HPDE6-E6E7 (cell line): ENCODE results near the gene TMEM217.

Experiments
- DNase-seq: peaks from one replicate; pipeline ENCODE4 v3.0.0; 2011; ENCODE audit warnings: missing footprints; ENCODE audit errors: extremely low spot score

Gene TMEM217

DNA sequence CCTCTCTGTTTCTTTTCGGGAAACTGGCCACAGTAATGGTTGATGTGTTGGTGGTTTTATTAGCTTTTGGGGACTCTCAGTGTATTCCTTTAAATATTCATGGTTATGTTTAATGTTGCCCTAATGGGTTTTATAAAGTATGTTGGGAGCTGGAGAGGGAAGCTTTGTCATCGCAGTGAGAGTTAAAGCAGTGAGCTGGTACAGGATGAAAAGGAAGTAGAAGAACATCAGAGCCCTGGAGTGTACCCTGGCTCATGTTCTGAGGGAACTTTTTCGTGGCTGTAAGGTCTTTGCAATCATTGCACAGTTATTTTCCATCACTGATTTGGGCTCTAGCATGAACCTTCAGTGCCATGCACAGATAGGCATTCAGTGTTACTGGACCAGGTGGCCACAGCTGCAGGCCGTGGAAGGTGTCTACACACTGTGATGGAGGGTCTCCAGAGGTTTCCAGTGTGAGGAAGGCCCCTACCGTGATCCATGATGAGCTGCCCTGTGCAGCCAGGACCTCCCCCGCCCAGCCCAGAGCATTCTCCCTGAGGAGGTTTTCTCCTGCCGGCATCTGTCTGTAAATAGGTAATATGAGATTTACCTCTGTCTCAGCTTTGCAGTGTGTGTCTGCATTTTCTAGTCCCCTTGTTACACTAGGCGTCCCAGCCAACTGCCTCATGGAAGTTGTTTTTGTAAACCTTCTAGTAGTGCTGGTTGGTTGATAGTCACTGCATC, 22.4 kb upstream of the TMEM217 start:
- DNase-seq, result no peak

DNA sequence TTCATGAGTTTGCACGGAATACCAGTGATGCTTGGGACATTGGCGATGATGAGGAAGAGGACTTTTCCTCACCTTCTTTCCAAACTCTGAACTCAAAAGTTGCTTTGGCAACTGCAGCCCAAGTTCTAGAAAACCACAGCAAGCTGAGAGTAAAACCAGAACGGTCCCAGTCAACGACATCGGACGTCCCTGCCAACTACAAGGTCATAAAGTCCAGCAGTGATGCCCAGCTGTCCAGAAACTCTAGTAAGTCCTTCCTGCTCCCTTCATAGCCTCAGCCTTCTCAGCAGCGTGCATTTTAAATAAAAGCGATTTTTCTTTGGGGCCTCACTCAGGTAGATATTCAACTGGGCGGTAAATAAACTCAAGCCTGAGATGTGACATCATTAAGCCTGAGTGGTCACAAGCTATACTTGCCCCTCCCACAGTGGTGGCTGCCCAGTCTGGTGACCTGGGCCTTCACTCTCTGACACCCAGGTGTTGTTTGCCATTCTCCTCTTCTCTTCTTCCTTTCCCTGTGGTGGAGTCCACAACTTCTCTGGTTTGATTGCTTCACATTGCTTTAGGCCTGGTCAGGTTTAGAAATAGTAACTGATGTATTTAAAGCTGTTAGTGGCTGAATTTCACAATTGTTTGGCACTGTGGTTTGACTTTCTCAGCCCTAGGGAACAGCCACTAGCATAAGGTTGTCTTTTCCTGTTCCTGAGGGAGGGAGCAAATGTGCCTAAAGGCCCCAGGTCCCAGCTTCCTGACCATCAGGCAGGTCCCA, 21.6 kb upstream of the TMEM217 start:
- DNase-seq, result no peak

DNA sequence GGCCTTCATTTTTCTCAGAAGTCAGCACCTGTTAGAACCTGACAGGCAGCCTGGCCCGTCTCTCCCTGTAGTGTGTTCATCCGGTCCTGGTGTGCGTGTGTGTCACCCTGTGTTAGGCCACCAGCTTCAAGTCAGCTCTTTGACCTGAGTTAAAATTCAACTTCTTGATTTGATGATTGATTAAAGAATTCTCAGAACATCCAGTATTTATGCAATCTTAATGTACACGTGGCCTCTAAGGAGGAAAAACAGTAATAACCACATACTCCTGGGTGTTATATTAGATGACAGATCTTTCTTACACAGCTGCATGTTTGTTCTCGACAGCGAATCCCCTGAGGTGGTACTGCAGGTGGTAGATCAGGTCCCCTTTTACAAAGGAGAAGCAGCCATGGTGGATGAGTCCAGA, 19.1 kb upstream of the TMEM217 start:
- DNase-seq, result no peak

DNA sequence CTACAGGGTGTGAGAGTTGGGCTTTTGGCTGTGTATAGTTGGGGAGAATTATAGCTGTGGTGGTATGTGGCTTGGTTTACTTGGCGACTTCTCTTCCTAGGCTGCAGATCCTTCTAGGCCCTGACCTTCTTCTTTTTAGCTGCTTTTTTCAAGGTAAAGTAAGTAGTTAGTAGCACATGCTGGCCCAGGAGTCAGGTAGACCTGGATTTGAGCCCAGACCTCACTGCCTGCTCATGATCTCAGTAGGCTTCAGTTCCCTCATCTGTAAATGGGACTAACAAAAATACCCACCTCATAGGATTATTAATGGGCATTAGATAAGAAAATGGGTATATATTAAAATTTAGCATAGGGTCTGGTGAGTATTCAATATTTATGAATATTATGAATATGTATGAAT, 17.4 kb upstream of the TMEM217 start:
- DNase-seq, result no peak

DNA sequence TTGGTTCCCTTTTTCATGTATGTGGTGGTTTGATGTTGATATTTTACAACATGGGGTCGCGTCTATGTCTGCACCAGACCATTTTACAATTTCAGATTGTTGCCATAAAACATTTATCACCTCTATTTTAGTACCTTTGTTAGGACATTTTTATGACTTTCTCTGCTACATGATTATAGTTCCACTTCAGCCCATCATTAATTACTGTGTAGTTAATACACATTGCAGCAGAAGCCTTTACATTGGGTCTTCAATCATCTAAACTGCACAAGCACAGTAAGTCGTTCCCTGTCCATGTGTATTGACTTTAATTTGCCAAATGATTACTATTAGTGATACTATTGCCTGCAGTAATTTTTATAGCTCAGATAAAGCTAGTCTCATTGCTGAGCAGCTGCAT, 15.7 kb upstream of the TMEM217 start:
- DNase-seq, result no peak

DNA sequence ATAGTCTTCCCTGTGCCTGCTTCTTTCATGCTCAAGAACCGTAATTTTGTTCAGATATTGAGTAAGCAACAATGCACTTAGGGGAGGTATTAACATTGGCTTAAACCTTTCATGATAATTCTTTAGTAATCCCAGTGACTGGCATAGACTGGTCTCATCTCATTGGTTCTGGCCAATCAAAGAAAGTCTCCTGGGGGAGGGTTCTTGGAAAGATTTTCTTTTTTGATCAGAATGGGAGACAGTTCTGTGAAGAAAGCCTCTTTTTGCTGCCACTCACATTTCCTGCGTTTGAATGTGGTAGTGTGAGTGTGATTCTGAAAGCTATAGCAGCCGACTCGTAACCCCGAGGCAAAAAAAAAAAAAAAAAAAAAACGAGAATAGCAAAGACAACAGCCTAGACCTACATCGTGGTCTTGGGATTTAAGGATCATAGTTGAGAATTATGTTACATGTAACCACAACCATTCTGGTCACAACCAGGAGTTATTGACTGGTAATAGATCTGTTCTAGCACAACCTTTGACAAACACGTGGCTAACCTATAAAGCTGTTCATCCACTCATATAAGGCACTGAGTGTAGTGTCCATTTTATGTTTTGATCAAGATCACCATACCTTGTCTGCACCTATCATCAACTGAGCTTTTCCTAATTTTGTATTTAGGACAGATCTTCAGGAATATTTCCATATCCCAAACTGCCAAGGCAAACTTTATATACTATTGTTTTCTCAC, 15.1 kb upstream of the TMEM217 start:
- no peak for DNase-seq

DNA sequence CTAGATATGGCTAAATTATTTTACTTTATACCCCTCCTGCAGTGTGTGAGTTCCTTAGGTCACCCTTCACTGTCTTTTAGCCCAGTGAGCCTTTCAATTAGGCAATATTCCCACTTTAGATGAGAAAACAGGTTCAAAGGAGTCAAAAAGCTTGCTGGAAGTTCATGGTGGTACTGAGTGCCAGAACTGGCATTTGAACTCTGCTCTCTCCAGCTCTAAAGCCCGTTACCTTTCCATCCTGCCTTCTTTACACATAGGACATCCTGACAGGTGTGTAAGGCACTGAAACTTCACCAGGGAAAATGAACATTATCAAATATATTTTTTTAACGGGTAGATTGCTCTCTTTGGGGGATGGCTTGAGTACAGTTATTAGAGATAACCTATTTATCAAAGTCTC, 11.2 kb upstream of the TMEM217 start:
- DNase-seq, result no peak

DNA sequence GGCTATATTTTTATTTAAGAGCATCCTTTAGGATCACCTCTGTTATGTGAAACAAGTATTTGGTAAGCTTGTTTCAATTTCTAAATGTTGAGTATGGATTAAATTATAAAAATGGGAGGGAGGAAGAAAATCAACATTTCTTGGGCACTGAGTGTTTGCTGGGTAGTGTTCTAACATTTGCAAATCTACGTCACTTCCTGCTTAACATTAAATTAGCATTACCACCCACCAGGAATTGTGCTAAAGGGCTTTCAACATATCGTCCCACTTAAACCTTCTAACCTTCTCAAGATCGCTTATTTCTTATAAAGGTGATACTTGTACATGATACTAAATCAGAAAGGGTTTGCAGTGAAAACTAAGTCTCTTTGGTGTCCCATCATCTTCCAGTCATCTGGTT, 7.9 kb upstream of the TMEM217 start:
- DNase-seq, result no peak

DNA sequence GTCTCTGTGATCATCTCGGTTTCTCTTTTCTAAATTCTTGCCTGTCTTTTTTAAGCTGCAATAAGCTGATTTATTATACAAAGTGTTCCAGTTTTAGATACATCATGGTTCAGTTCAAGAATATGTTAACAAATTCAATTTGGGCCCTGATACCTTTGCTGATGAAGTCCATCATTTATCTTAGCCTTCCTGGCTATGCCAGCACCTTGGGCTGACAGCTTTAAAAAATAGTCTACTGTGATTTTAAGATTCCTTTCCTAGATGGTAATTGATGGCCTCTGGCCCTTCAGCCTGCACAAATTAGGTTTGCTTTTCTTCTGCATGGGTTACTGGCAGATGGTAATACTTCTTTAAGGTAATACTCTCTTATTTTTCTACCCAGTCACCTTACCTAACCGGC, 7.1 kb upstream of the TMEM217 start:
- DNase-seq, result no peak

GRCh38 chr6:37262446-37263026, 4.6 kb upstream of the TMEM217 start:
- DNase-seq, result no peak

GRCh38 chr6:37261198-37261597, 3.3 kb upstream of the TMEM217 start:
- DNase-seq, result no peak

DNA sequence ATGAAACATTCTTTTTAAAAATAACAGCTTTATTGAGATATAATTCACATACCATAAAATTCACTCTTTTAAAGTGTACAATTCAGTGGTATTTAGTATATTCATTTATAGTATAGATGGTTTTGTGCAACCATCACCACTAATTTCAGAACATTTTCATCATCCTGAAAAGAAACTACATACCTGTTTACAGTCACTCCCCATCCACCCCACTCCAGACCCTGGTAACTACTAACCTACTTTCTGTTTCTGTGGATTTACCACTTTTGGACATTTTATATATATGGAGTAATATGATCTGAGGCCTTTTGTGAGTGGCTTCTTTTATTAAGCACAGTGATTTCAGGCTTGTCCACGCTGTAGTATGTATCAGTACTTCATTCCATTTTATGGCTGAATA, 2.5 kb upstream of the TMEM217 start:
- DNase-seq, result no peak

- no peak for DNase-seq
Measured at GRCh38 chr6:37260040-37260439, 2.1 kb upstream of the TMEM217 start.

DNA sequence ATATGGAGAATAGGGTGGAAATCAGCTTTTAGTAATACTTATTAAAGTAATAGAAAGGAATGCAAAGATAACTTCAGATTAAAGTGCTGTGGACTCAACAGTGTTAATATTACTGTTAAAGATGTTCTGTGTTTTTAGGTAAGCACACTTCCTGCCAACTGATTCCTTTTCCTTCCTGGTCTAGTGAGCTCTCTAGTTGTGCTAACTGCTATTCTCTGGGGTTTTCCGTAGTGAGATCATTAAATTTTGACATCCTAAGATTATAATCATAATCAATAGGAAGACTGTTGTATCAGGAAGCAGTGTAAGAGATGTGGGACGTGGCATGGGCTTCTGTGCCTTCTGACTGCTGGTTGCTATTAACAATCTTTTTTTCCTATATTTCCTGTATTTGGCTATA, 1.2 kb upstream of the TMEM217 start:
- no peak for DNase-seq

GRCh38 chr6:37258405-37259105, 611 bp upstream of the TMEM217 start:
- DNase-seq, result no peak

GRCh38 chr6:37257320-37257633, 667 bp downstream of the TMEM217 start:
- no peak for DNase-seq

DNA sequence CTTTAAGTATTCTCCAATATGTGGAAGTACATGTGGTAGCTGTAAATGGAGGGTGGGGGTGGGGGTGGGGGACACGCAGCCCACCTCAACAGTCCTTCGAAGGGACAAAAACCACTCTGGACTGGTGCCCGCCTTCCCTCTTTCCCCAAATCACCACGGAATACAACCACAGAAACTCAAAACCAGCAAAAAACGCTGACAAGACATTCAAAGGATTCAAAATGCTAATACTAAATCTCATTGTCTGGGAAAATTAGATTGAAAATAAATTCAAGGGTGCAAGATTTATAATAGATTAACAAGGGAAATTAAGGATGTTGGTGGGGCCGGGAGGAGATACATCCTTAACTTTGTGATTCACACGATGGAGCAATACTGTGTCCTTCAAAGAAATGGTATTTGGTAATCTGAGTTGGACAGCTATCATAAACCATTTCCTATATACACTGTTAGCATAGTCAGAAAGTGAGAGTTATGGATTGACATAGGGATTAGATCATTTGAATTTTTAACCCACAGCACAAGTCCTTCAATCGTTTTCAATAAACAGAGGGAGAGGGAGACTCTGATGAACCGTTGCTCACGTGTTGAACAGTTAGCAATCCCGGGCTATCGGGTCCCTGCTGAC, 1.1 kb downstream of the TMEM217 start:
- no peak for DNase-seq

DNA sequence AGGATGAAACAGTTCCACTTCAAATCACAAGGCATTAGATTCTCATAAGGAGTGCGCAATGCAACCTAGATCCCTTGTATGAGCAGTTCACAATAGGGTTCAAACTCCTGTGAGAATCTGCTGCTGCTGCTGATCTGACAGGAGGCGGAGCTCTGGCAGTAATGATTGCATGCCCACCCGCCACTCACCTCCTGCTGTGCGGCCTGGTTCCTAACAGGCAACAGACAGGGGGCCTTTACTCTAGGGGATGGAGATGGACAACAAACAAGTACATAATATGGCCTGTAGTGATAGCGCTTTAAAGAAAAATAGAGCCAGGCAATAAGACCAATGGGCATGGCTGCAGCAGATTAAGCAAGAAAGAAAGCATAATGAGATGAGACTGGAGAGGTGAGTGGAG, 3.1 kb downstream of the TMEM217 start:
- DNase-seq, result no peak

DNA sequence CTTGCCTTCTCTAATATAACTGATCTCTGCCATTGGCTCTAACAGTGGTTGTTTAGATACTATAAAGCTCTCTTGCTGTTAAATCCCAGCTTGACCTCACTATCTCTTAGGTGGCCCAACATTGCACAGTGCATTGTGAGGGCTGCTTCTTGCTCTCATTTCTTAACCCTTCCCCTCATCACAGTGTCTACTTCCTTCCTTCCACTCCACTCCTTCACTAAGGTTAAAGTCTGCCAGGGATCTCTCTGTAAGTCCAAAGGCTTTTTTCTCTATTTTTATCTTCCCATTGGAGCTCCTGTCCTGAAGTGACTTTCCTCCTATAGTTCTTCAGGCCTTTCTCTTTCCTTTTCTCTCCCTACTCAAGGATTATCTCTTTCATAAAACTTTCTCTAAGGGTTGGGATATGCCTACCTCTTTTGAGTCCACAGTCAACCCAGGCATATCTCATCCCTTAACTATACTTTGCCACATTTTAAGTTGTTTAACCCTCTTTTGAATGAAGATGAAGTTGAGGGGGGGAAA, 4.4 kb downstream of the TMEM217 start:
- no peak for DNase-seq

DNA sequence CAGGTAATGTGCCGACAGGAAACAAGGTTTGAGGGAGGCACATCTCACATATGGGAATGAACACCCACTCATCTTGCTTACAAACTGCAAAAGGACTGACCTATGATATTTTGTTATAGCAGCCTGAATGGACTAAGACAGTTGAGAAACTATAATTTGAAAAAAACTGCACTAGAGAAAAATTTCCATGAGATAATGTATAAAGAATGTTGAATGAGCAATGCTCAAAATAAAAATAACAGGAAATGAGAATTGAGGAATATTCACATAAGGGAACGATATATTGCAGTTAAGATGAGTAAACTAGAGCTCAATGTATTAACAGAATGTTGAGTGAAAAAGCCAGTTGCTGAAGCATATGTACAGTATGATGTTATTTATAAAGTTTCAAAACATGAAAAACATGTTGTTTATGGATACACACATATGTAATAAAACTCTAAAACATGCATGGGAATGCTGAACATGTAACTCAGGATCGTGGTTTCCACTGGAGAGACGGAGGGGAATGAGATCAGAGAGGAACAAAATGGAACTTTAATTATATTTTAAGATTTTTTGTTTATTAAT, 6.6 kb downstream of the TMEM217 start:
- no peak for DNase-seq
